GM12878 (cell line): ENCODE results near the gene EEFSEC. TPM values are rescaled to one million over a fixed set of nuclear protein-coding genes. Genes with fewer than 3 reads are reported as not detected.
A peak's percentile ranks its signal among the peaks of the same experiment; 100 is the strongest.

ENCODE experiments used
- ATAC-seq: fragments of 200-7000 bp; cut with Tn5 transposase; 3 replicates; pipeline ENCODE4 v1.9.1; 2020; ENCODE audit warnings: mild to moderate bottlenecking, moderate library complexity
- BruUV-seq: library from RNA; stranded (reverse); fragments of 400-500 nt; replicated peaks from 2 replicates; lab custom pipeline; 2021; lab: Mats Ljungman, UMichigan
- CTCF ChIA-PET: fragments of 300-600 bp; sonication (Branson Sonifier 250); formaldehyde crosslinking; extraction: SDS; loops from one replicate; lab custom pipeline; 2021; ENCODE audit warnings: inconsistent platforms; lab: Yijun Ruan, JAX
- POLR2A ChIA-PET: fragments of 350-600 bp; formaldehyde crosslinking; extraction: SDS; loops from one replicate; lab custom pipeline; 2021; ENCODE audit warnings: inconsistent platforms; lab: Charles Lee
- RAD21 ChIA-PET: fragments of 300-600 bp; sonication (Branson Sonifier 250); formaldehyde crosslinking; loops from one replicate; lab custom pipeline; 2023; ENCODE audit warnings: antibody characterized with exemption; ENCODE audit not compliant: unreplicated experiment; lab: Charles Lee
- SMC1A ChIA-PET: fragments of 300-600 bp; sonication (Branson Sonifier 250); formaldehyde crosslinking; loops from one replicate; lab custom pipeline; 2023; ENCODE audit not compliant: unreplicated experiment, uncharacterized antibody; lab: Charles Lee
- DNase-seq: peaks from one replicate; pipeline ENCODE4 v3.0.0-alpha.2; 2011; ENCODE audit warnings: low read depth, low spot score
- FAIRE-seq: peaks from 3 replicates; lab custom pipeline; 2011; peaks lifted over from hg19 to GRCh38; lab: Jason Lieb, UNC
- H2AFZ ChIP-seq: 2 replicates; pipeline ENCODE4 v1.6.0; 2011; ENCODE audit warnings: low read depth, low read length, control low read depth; ENCODE audit not compliant: control insufficient read depth
- H3K27ac ChIP-seq: 2 replicates; pipeline ENCODE4 v1.5.1; 2011; ENCODE audit warnings: control low read depth; ENCODE audit not compliant: control insufficient read depth, insufficient read depth
- H3K27me3 ChIP-seq, 2 experiments: replicated peaks in 1 of 2; 2 replicates each; pipeline versions ENCODE4 v1.6.0 to v1.6.1; 2011; ENCODE audit warnings: low read length in 1 of 2; ENCODE audit not compliant: control insufficient read depth in 2 of 2, insufficient read depth in 2 of 2
- H3K36me3 ChIP-seq, 2 experiments: 2 replicates each; pipeline ENCODE4 v1.5.1; 2011; ENCODE audit warnings: low read length in 1 of 2; ENCODE audit not compliant: control insufficient read depth in 2 of 2, insufficient read depth in 2 of 2
- H3K4me1 ChIP-seq: 2 replicates; pipeline ENCODE4 v1.6.1; 2011; ENCODE audit warnings: mild to moderate bottlenecking, low read length, moderate library complexity, mixed read lengths; ENCODE audit not compliant: control insufficient read depth, insufficient read depth
- H3K4me2 ChIP-seq: 2 replicates; pipeline ENCODE4 v1.6.0; 2011; ENCODE audit warnings: control low read depth; ENCODE audit not compliant: control insufficient read depth, insufficient read depth
- H3K4me3 ChIP-seq: fragments of 200-600 bp; sonication (generic); 2 replicates; pipeline ENCODE4 v1.5.1; 2016
- H3K79me2 ChIP-seq: 2 replicates; pipeline ENCODE4 v1.6.0; 2011; ENCODE audit warnings: low read length; ENCODE audit not compliant: control insufficient read depth, insufficient read depth
- H3K9ac ChIP-seq: 2 replicates; pipeline ENCODE4 v1.8.0; 2011; ENCODE audit warnings: low read length, control low read depth, mixed read lengths; ENCODE audit not compliant: control insufficient read depth, insufficient read depth
- H3K9me3 ChIP-seq: replicated peaks from 3 replicates; pipeline ENCODE4 v1.5.1; 2011; ENCODE audit warnings: mild to moderate bottlenecking, low read length; ENCODE audit not compliant: control insufficient read depth, insufficient read depth
- H4K20me1 ChIP-seq: 2 replicates; pipeline ENCODE4 v1.6.0; 2011; ENCODE audit not compliant: control insufficient read depth, insufficient read depth
- CTCF ChIP-seq, 3 experiments: IDR thresholded peaks in 2 of 3; conservative IDR thresholded peaks in 1 of 3; 2 replicates each; pipeline ENCODE4 v1.5.1; 2011; ENCODE audit warnings: low read depth in 3 of 3, low read length in 3 of 3, mild to moderate bottlenecking in 3 of 3, control low read depth in 2 of 3, moderate library complexity in 2 of 3, inconsistent platforms in 1 of 3, mixed read lengths in 1 of 3; ENCODE audit not compliant: control insufficient read depth in 2 of 3, insufficient read depth in 1 of 3; ENCODE audit errors: extremely low read depth in 1 of 3
- MTA3 ChIP-seq: IDR thresholded peaks from 2 replicates; pipeline ENCODE4 v1.6.1; 2012; ENCODE audit warnings: low read length, inconsistent platforms, borderline replicate concordance
- RAD21 ChIP-seq: IDR thresholded peaks from 2 replicates; pipeline ENCODE4 v1.6.1; 2011; ENCODE audit warnings: mild to moderate bottlenecking, low read depth, low read length, moderate library complexity; ENCODE audit not compliant: insufficient read depth
- SPI1 ChIP-seq: IDR thresholded peaks from 2 replicates; pipeline ENCODE4 v1.6.1; 2011; ENCODE audit warnings: low read depth, mild to moderate bottlenecking, low read length, moderate library complexity, borderline replicate concordance; ENCODE audit not compliant: insufficient read depth
- WGBS: methylation state at CpG from one replicate; pipeline ENCODE4 v1.1.6; 2016; ENCODE audit warnings: low lambda C conversion rate; ENCODE audit not compliant: insufficient replicate concordance, insufficient coverage; ENCODE audit errors: missing lambda C conversion rate; 5-methylcytosine and 5-hydroxymethylcytosine counted together
- in situ Hi-C: fragments of 300-500 bp; cut with MboI; formaldehyde crosslinking; loops from 9 replicates; pipeline ENCODE4 v1.14.3; 2018; ENCODE audit warnings: mixed read lengths
- intact Hi-C: fragments of 100-400 bp; cut with micrococcal nuclease; formaldehyde crosslinking; loops from one replicate; pipeline ENCODE4 v1.14.2; 2022; ENCODE audit not compliant: unreplicated experiment
- polyA plus RNA-seq, 11 experiments: library from polyadenylated mRNA; depleted of rRNA in 4 of 11; unstranded in 6 of 11; stranded (reverse) in 5 of 11; fragments of >200 nt; fragmentation: Nextera tagmentation in 4 of 11; fragmentation: Illumina TruSeq in 1 of 11; extraction: Ambion mirVana in 4 of 11; extraction: Trizol in 1 of 11; gene quantifications; 1 replicate in 1 of 11; 2 replicates in 10 of 11; pipeline versions ENCODE4 v1.2.1 to v1.2.3, GENCODE V29; 2011 to 2016; ENCODE audit warnings: inconsistent platforms in 2 of 11, missing spikeins in 2 of 11, low read depth in 1 of 11
- total RNA-seq, 4 experiments: library from RNA; depleted of rRNA in 3 of 4; stranded (reverse); fragments of >200 nt in 3 of 4; fragmentation: Illumina TruSeq in 1 of 4; extraction: Trizol in 1 of 4; gene quantifications; 2 replicates each; pipeline versions ENCODE4 v1.2.1 to v1.2.3, GENCODE V29; 2013 to 2021

EEFSEC gene
- total and polyA plus RNA-seq, 10 of the 15 experiments (the other 5 are each of a cell fraction or from before 2014, with no cell fraction given) = 0.29 to 29.1 (median 16.1) TPM

- ChIA-PET RAD21 (no interaction called here), POLR2A (interaction anchor here (0.6 kb wide), 1 partner anchor 497 kb away, joined by 3 read pairs; no protein-coding TSS in a partner anchor), CTCF (interaction anchor here (1.0 kb wide), 1 partner anchor 41 kb away, joined by 3 read pairs; no protein-coding TSS in a partner anchor), SMC1A (no interaction called here)
- Histone ChIP-seq H3K4me2 (no peak overlapping the region), H3K4me3 (no peak overlapping the region), H3K79me2 (no peaks in the 10 kb centered on the region), H2AFZ (no peak overlapping the region), H3K4me1 (no peaks in the 10 kb centered on the region), H3K36me3 (no peaks in the 10 kb centered on the region; a peak in 1 of 4 replicates), H3K9me3 (no peaks in the 10 kb centered on the region), H3K27ac (no peak overlapping the region), H3K27me3 (no peaks in the 10 kb centered on the region), H3K9ac (no peak overlapping the region), H4K20me1 (no peaks in the 10 kb centered on the region)
- in situ Hi-C loops (no loop called here), intact Hi-C loops (no loop called here)
- TF ChIP-seq RAD21 (no peak), SPI1 (peak; percentile 46; the same call in 1 of the 2 replicates)
- no peak for DNase-seq
- no peak for ATAC-seq
- 63% methylated on average over 4 of the region's 4 CpGs for WGBS
- FAIRE-seq = no peak
- BruUV-seq = no TSS peak
Observed at GRCh38 chr3:128168836-128169235, 15.6 kb downstream of the EEFSEC start.

GRCh38 chr3:128170866-128171516 is 17.7 kb downstream of the EEFSEC start:
- Histone ChIP-seq H3K4me3 (no peak overlapping the region), H3K9me3 (no peaks in the 10 kb centered on the region), H3K4me2 (no peak overlapping the region), H3K4me1 (no peaks in the 10 kb centered on the region), H3K27ac (no peak overlapping the region), H3K27me3 (no peaks in the 10 kb centered on the region), H3K36me3 (no peaks in the 10 kb centered on the region; a peak in 1 of 4 replicates), H2AFZ (no peak overlapping the region), H4K20me1 (0 out of 2 replicates have a peak, but pooled peaks cover 2% of the 10 kb centered on the region), H3K9ac (no peak overlapping the region), H3K79me2 (no peaks in the 10 kb centered on the region; the same call in 1 of the 2 replicates)
- intact Hi-C loops (no loop called here), in situ Hi-C loops (no loop called here)
- ChIA-PET RAD21 (interaction anchor here (1.5 kb wide), 1 partner anchor 76 kb away, joined by 3 read pairs; no protein-coding TSS in a partner anchor), SMC1A (no interaction called here), POLR2A (no interaction called here), CTCF (interaction anchor here (0.7 kb wide), 1 partner anchor 8 kb away, joined by 3 read pairs; no protein-coding TSS in a partner anchor)
- FAIRE-seq (no peak), DNase-seq (no peak), ATAC-seq (no peak)
- BruUV-seq = no TSS peak
- WGBS = 75% methylated on average over 5 of the region's 5 CpGs
- peak; percentile 58 for TF ChIP-seq RAD21
- TF ChIP-seq CTCF (IDR thresholded peaks at IDR 0.05 in 2 of 3, conservative IDR thresholded peaks at IDR 0.05 in 1 of 3; ENCODE audit: control insufficient read depth in 2 of 3, extremely low read depth in 1 of 3, insufficient read depth in 1 of 3, low read depth in 3 of 3, low read length in 3 of 3) = peak in 2 of 3 experiments; percentile 14 to 16; a peak in 3 of 6 replicates
- no peak for TF ChIP-seq MTA3
